Fibroblast of lung (primary cell): Measurements from ENCODE around the gene PON1.

Experiments
- CTCF ChIP-seq, 2 donors: IDR thresholded peaks in 1 of 2; conservative IDR thresholded peaks in 1 of 2; 1 replicate in 1 of 2; 2 replicates in 1 of 2; pipeline ENCODE4 v1.5.1; 2011 to 2012; ENCODE audit warnings: low read length in 2 of 2, control low read depth in 1 of 2, inconsistent platforms in 1 of 2, low read depth in 1 of 2, mild to moderate bottlenecking in 1 of 2
- EZH2 ChIP-seq: IDR thresholded peaks from 2 replicates; pipeline ENCODE4 v1.5.1; 2012; ENCODE audit warnings: low read length, control low read depth, mild to moderate bottlenecking; ENCODE audit errors: missing control alignments

DNA sequence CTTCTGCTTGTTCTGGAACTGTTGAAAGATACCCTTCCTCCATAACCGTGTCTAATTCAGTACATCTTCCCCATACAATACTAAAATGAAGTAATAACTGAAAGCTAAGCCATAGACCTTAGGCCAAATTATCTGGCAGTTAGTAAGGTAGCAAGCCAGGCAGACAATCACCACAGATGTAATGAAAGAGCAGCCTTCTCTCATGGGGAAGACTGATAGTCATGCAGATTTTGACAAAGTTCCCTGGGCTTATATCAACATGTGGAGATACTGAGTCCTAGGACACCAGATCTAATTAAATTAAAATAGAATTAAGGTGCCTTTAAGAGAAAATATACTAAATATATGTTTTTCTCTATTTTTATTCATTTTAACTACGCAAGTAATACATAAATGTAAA is 61.5 kb downstream of the PON1 start:
- no peak for TF ChIP-seq CTCF (conservative IDR thresholded peaks at IDR 0.05 in 1 of 2, IDR thresholded peaks at IDR 0.05 in 1 of 2; ENCODE audit: low read depth in 1 of 2, low read length in 2 of 2)
- TF ChIP-seq EZH2 = no peak
